Adipocyte (in vitro differentiated cells): ENCODE measurements around the gene DYTN.
A peak's percentile ranks its signal among the peaks of the same experiment; 100 is the strongest.
"Not testable (repeated sequence)": the region's sequence is repeated elsewhere in the genome, so short reads cannot be mapped to it uniquely, and the experiment has no call there.

Experiments
- DNase-seq: peaks from one replicate; pipeline ENCODE4 v3.0.0-alpha.2; 2015; ENCODE audit warnings: low read depth
- H3K27me3 ChIP-seq: replicated peaks from 2 replicates; pipeline ENCODE4 v1.7.0; 2013; ENCODE audit warnings: mild to moderate bottlenecking, low read length, moderate library complexity; ENCODE audit not compliant: control insufficient read depth, insufficient read depth
- H3K36me3 ChIP-seq: 2 replicates; pipeline ENCODE4 v1.7.0; 2013; ENCODE audit warnings: low read length, mild to moderate bottlenecking, moderate library complexity; ENCODE audit not compliant: control insufficient read depth, insufficient read depth, severe bottlenecking
- H3K4me1 ChIP-seq: 2 replicates; pipeline ENCODE4 v1.7.0; 2013; ENCODE audit warnings: mild to moderate bottlenecking, low read length, moderate library complexity; ENCODE audit not compliant: control insufficient read depth, insufficient read depth
- H3K4me3 ChIP-seq: 2 replicates; pipeline ENCODE4 v1.7.0; 2013; ENCODE audit warnings: mild to moderate bottlenecking, low read length, moderate library complexity
- H3K9ac ChIP-seq: 2 replicates; pipeline ENCODE4 v1.7.0; 2013; ENCODE audit warnings: mild to moderate bottlenecking, low read length, moderate library complexity
- H3K9me3 ChIP-seq: 2 replicates; pipeline ENCODE4 v1.7.0; 2013; ENCODE audit warnings: mild to moderate bottlenecking, low read length, moderate library complexity; ENCODE audit not compliant: control insufficient read depth

DYTN gene

DNA sequence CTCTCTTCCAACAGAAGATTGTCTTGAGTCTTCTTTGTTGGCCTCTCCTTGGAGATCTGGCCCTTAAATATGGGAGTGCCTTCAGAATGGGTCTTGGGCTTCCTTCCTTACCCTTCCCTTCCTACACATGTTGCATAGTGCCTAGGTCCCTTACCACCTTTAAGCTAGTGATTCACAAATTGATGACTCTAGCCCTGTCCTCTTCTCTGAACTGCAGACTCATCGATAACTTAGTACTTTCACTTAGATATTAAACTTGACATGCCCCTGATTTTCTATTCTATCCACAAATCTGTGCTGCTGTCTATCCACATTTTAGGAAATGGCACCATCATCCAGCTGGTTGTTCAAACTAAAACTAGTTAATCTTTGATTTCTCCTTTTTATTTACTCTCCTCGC, 9.1 kb upstream of the DYTN start:
- peaks cover under 1% of the 10 kb centered on the region for H3K9me3 ChIP-seq
- H3K27me3 ChIP-seq: no peaks in the 10 kb centered on the region
- H3K4me3 ChIP-seq: no peak overlapping the region
- no peaks in the 10 kb centered on the region for H3K36me3 ChIP-seq
- DNase-seq: no peak
- H3K9ac ChIP-seq: no peak overlapping the region
- H3K4me1 ChIP-seq: no peaks in the 10 kb centered on the region

DNA sequence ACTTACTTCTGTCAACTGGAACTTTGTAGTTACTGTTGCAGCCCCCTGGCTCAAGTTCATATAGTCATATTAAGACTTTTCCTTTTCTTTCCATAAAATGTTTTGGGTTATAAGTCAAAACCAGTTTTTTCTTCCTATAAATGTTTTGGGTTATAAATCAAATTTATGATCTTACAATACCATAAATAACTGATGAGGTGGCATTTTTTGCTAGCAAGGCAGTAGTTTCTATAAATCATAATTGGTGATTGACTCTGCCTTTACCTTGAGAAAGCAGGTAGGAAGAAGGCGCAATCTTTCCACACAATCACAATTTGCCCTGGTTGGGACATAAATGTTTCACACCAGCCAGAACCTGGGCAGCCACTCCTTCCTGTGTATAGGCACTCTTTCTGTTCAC, 5.1 kb upstream of the DYTN start:
- no peak for DNase-seq
- H3K36me3 ChIP-seq: no peaks in the 10 kb centered on the region
- no peak overlapping the region for H3K4me3 ChIP-seq
- no peaks in the 10 kb centered on the region for H3K4me1 ChIP-seq
- peaks cover 3% of the 10 kb centered on the region for H3K9me3 ChIP-seq
- no peak overlapping the region for H3K9ac ChIP-seq
- H3K27me3 ChIP-seq: no peaks in the 10 kb centered on the region

DNA sequence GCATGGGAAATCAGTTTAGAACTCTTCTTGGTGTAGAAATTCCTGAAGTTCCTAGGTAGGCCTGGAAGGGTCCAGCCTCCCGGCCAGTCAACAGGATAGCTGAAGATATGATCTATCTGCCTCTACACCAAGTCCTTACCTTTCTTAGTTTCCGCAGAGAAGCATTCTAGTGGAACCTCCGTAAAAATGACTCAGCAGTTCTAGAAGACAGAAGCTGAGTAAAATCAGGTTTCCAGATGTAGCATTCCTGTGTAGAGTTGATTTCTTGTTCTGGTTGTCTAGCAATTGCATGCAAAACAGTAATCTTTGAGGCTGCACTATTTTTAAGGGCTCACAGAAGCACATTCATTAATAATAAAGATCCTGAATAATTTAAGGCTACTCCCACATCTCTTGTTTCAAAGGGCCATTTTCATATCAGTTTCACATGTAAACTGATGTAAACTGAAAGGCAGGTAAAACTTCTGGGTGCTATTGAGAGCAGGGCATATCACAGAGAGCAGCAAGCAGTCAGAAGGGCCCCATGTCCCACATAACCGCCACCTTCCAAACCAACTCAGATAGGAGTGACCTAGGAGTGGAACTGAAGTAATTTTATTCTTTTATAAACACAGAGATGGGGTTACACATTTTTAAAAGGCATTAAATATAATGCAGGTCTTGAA, 3.2 kb upstream of the DYTN start:
- DNase-seq: no peak
- H3K4me3 ChIP-seq: no peak overlapping the region

GRCh38 chr2:206716623-206717022, 1.6 kb downstream of the DYTN start:
- Histone ChIP-seq H3K4me3 (no peak overlapping the region), H3K36me3 (no peaks in the 10 kb centered on the region)

More for the DNA sequence above, 3.2 kb upstream of the DYTN start:
- Histone ChIP-seq H3K36me3 (no peaks in the 10 kb centered on the region), H3K9me3 (peaks cover 3% of the 10 kb centered on the region), H3K4me1 (no peaks in the 10 kb centered on the region), H3K27me3 (no peaks in the 10 kb centered on the region), H3K9ac (no peak overlapping the region)

GRCh38 chr2:206715183-206715582, 3.0 kb downstream of the DYTN start:
- not testable (repeated sequence) for H3K27me3 ChIP-seq, DNase-seq, H3K36me3 ChIP-seq, H3K4me1 ChIP-seq, H3K9ac ChIP-seq, H3K4me3 ChIP-seq, H3K9me3 ChIP-seq

More at GRCh38 chr2:206716623-206717022, 1.6 kb downstream of the DYTN start:
- Histone ChIP-seq H3K9ac (no peak overlapping the region), H3K27me3 (no peaks in the 10 kb centered on the region), H3K9me3 (no peaks in the 10 kb centered on the region), H3K4me1 (no peaks in the 10 kb centered on the region)
- no peak for DNase-seq

- Histone ChIP-seq H3K27me3 (no peaks in the 10 kb centered on the region), H3K4me1 (no peaks in the 10 kb centered on the region), H3K9ac (no peak overlapping the region), H3K4me3 (no peak overlapping the region), H3K9me3 (no peaks in the 10 kb centered on the region), H3K36me3 (no peaks in the 10 kb centered on the region)
- DNase-seq: peak; percentile 27
Measured at GRCh38 chr2:206713746-206714145, 4.5 kb downstream of the DYTN start.

GRCh38 chr2:206708286-206708685, 9.9 kb downstream of the DYTN start:
- H3K36me3 ChIP-seq: no peaks in the 10 kb centered on the region
- H3K27me3 ChIP-seq: peaks cover 4% of the 10 kb centered on the region
- H3K9ac ChIP-seq: no peak overlapping the region
- H3K4me1 ChIP-seq: no peaks in the 10 kb centered on the region
- DNase-seq: no peak
- no peak overlapping the region for H3K4me3 ChIP-seq
- H3K9me3 ChIP-seq: no peaks in the 10 kb centered on the region

GRCh38 chr2:206707164-206707701, 11.0 kb downstream of the DYTN start:
- no peak for DNase-seq
- Histone ChIP-seq H3K36me3 (no peaks in the 10 kb centered on the region), H3K9me3 (no peaks in the 10 kb centered on the region), H3K9ac (no peak overlapping the region), H3K27me3 (peaks cover 6% of the 10 kb centered on the region), H3K4me1 (no peaks in the 10 kb centered on the region), H3K4me3 (no peak overlapping the region)

- no peak overlapping the region for H3K9ac ChIP-seq
- no peak overlapping the region for H3K4me3 ChIP-seq
- H3K27me3 ChIP-seq: peaks cover 12% of the 10 kb centered on the region
- DNase-seq: no peak
- no peaks in the 10 kb centered on the region for H3K9me3 ChIP-seq
- H3K4me1 ChIP-seq: no peaks in the 10 kb centered on the region
- H3K36me3 ChIP-seq: no peaks in the 10 kb centered on the region
Measured at GRCh38 chr2:206701952-206702605, 16.1 kb downstream of the DYTN start.

- H3K9ac ChIP-seq: no peak overlapping the region
- H3K4me1 ChIP-seq: no peaks in the 10 kb centered on the region
- H3K36me3 ChIP-seq: no peaks in the 10 kb centered on the region
- no peak overlapping the region for H3K4me3 ChIP-seq
- no peaks in the 10 kb centered on the region for H3K9me3 ChIP-seq
- peaks cover 12% of the 10 kb centered on the region for H3K27me3 ChIP-seq
- DNase-seq: no peak
Measured at GRCh38 chr2:206700156-206700555, 18.0 kb downstream of the DYTN start.

- peaks cover 12% of the 10 kb centered on the region for H3K27me3 ChIP-seq
- no peaks in the 10 kb centered on the region for H3K9me3 ChIP-seq
- no peak overlapping the region for H3K9ac ChIP-seq
- H3K4me3 ChIP-seq: no peak overlapping the region
- H3K36me3 ChIP-seq: no peaks in the 10 kb centered on the region
- H3K4me1 ChIP-seq: no peaks in the 10 kb centered on the region
- no peak for DNase-seq
Measured at GRCh38 chr2:206698811-206699210, 19.4 kb downstream of the DYTN start.
